GM19035 (cell line): ENCODE data around the gene ZIC2.
"Not testable (repeated sequence)": the region's sequence is repeated elsewhere in the genome, so short reads cannot be mapped to it uniquely, and the experiment has no call there.

Experiments used
- ATAC-seq: cut with Tn5 transposase; IDR thresholded peaks from one replicate; pipeline ENCODE4 v1.9.1; 2021; ENCODE audit not compliant: unreplicated experiment

The ZIC2 gene

GRCh38 chr13:99981735-99982035 lies at the start of gene ZIC2:
TSS of gene ZIC2 (plus strand) at chr13:99981784. CDS start at chr13:99982065, 281 bp downstream.
- ATAC-seq: no peak

- ATAC-seq: no peak
Observed at GRCh38 chr13:99932912-99933311, 48.7 kb upstream of the ZIC2 start.

- ATAC-seq: no peak
Observed at GRCh38 chr13:99935772-99936171, 45.8 kb upstream of the ZIC2 start.

- ATAC-seq: no peak
Observed at GRCh38 chr13:99938635-99939034, 42.9 kb upstream of the ZIC2 start.

- no peak for ATAC-seq
Observed at GRCh38 chr13:99941086-99941485, 40.5 kb upstream of the ZIC2 start.

- no peak for ATAC-seq
Observed at GRCh38 chr13:99941911-99942310, 39.7 kb upstream of the ZIC2 start.

- no peak for ATAC-seq
Observed at GRCh38 chr13:99944102-99944501, 37.5 kb upstream of the ZIC2 start.

- no peak for ATAC-seq
Observed at GRCh38 chr13:99944606-99945005, 37.0 kb upstream of the ZIC2 start.

GRCh38 chr13:99945515-99945914 lies 36.1 kb upstream of the ZIC2 start:
- ATAC-seq: not testable (repeated sequence)

GRCh38 chr13:99947666-99948065 lies 33.9 kb upstream of the ZIC2 start:
- ATAC-seq: no peak

GRCh38 chr13:99948411-99948810 lies 33.2 kb upstream of the ZIC2 start:
- ATAC-seq: no peak

- ATAC-seq: no peak
Observed at GRCh38 chr13:99948907-99949678, 32.5 kb upstream of the ZIC2 start.

- ATAC-seq: no peak
Observed at GRCh38 chr13:99949679-99950413, 31.7 kb upstream of the ZIC2 start.

GRCh38 chr13:99951666-99952065 lies 29.9 kb upstream of the ZIC2 start:
- ATAC-seq: not testable (repeated sequence)

- ATAC-seq: no peak
Observed at GRCh38 chr13:99953138-99953755, 28.3 kb upstream of the ZIC2 start.

- ATAC-seq: no peak
Observed at GRCh38 chr13:99955107-99955746, 26.4 kb upstream of the ZIC2 start.

- ATAC-seq: no peak
Observed at GRCh38 chr13:99955747-99956472, 25.7 kb upstream of the ZIC2 start.

GRCh38 chr13:99956473-99957349 lies 24.9 kb upstream of the ZIC2 start:
- no peak for ATAC-seq

- ATAC-seq: no peak
Observed at GRCh38 chr13:99958406-99959126, 23.0 kb upstream of the ZIC2 start.
